ENCODE results near the gene ENPP1.

ENPP1 gene

GRCh38 chr6:131804131-131804530 is 3.7 kb upstream of the ENPP1 start:
- no peak for DNase-seq (ENCODE audit: extremely low spot score)
- TF ChIP-seq CTCF (IDR thresholded peaks at IDR 0.05; ENCODE audit: control extremely low read depth, extremely low read depth, low read depth, missing control alignments): no peak
- ChIA-PET POLR2A (no interaction called here), CTCF (no interaction called here)

GRCh38 chr6:131807321-131807643 is 538 bp upstream of the ENPP1 start:
- ChIA-PET POLR2A (no interaction called here), CTCF (no interaction called here)
- no peak for DNase-seq (ENCODE audit: extremely low spot score)
- no peak for TF ChIP-seq CTCF (IDR thresholded peaks at IDR 0.05; ENCODE audit: control extremely low read depth, extremely low read depth, low read depth, missing control alignments)

GRCh38 chr6:131808460-131809269 is 845 bp downstream of the ENPP1 start:
- TF ChIP-seq CTCF (IDR thresholded peaks at IDR 0.05; ENCODE audit: control extremely low read depth, extremely low read depth, low read depth, missing control alignments): no peak
- ChIA-PET CTCF (no interaction called here), POLR2A (no interaction called here)
- DNase-seq (ENCODE audit: extremely low spot score): no peak

GRCh38 chr6:131811500-131811899 is 3.7 kb downstream of the ENPP1 start:
- DNase-seq (ENCODE audit: extremely low spot score): no peak
- POLR2A ChIA-PET: no interaction called here
- no peak for TF ChIP-seq CTCF (IDR thresholded peaks at IDR 0.05; ENCODE audit: control extremely low read depth, extremely low read depth, low read depth, missing control alignments)
- CTCF ChIA-PET: no interaction called here

- ChIA-PET POLR2A (no interaction called here), CTCF (interaction anchor here (1.0 to 1.2 kb wide), 2 partner anchors 12 to 96 kb away, joined by 3 read pairs; no protein-coding TSS in a partner anchor)
- DNase-seq (ENCODE audit: extremely low spot score): no peak
These were observed 6.2 kb downstream of the ENPP1 start for GRCh38 chr6:131813991-131814390.

GRCh38 chr6:131816869-131817268 is 9.0 kb downstream of the ENPP1 start:
- ChIA-PET POLR2A (no interaction called here), CTCF (interaction anchor here (1.2 kb wide), 1 partner anchor 34 kb away, joined by 3 read pairs; no protein-coding TSS in a partner anchor)
- TF ChIP-seq CTCF (IDR thresholded peaks at IDR 0.05; ENCODE audit: control extremely low read depth, extremely low read depth, low read depth, missing control alignments): no peak
- DNase-seq (ENCODE audit: extremely low spot score): no peak

More at GRCh38 chr6:131813991-131814390, 6.2 kb downstream of the ENPP1 start:
- TF ChIP-seq CTCF (IDR thresholded peaks at IDR 0.05; ENCODE audit: control extremely low read depth, extremely low read depth, low read depth, missing control alignments): no peak

Measured in GM10248 (cell line).